HEK293T (cell line): ENCODE data around the gene NT5DC1.

Experiments used
- BHLHE40 ChIP-seq: fragments of 450-650 bp; IDR thresholded peaks from 2 replicates; pipeline ENCODE4 v1.6.1; 2016; ENCODE audit warnings: mild to moderate bottlenecking, moderate library complexity, borderline replicate concordance
- ELF4 ChIP-seq: fragments of 450-650 bp; IDR thresholded peaks from 2 replicates; pipeline ENCODE4 v1.6.1; 2017; ENCODE audit warnings: antibody characterized with exemption
- HDGF ChIP-seq: fragments of 450-650 bp; IDR thresholded peaks from 2 replicates; pipeline ENCODE4 v1.6.1; 2017; ENCODE audit warnings: antibody characterized with exemption, borderline replicate concordance
- L3MBTL2 ChIP-seq: fragments of 450-650 bp; conservative IDR thresholded peaks from 2 replicates; pipeline ENCODE4 v1.6.1; 2016; ENCODE audit warnings: mild to moderate bottlenecking
- NFRKB ChIP-seq: fragments of 450-650 bp; IDR thresholded peaks from 2 replicates; pipeline ENCODE4 v1.6.1; 2016; ENCODE audit warnings: mild to moderate bottlenecking, moderate library complexity
- SP1 ChIP-seq: fragments of 450-650 bp; IDR thresholded peaks from 2 replicates; pipeline ENCODE4 v1.6.1; 2017
- TARDBP ChIP-seq: fragments of 450-650 bp; IDR thresholded peaks from 2 replicates; pipeline ENCODE4 v1.6.1; 2016
- ZNF384 ChIP-seq: fragments of 450-650 bp; IDR thresholded peaks from 2 replicates; pipeline ENCODE4 v1.6.1; 2016
- TF ChIP-seq, protein P1 (sequence below): fragments of 450-650 bp; IDR thresholded peaks from 2 replicates; pipeline ENCODE4 v1.6.1; 2016

DNA sequence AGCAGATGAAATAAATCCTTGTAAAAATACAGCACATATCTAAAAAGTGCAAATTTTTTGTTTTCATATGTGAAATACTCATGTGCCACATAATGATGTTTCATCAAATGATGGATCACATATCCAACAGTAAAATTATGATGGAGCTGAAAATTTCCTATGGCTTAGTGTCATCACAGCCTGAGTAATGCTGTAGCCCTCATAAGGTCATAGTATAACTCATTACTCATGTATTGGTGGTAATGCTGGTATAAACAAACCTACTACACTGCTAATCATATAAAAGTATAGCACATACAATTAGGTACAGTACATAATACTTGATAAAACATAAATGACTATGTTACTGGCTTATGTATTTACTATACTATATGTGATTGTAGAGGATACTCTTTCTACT is 166.2 kb downstream of the NT5DC1 start:
- no peak for TF ChIP-seq ELF4
- no peak for TF ChIP-seq NFRKB
- TF ChIP-seq ZNF384, result no peak
- TF ChIP-seq BHLHE40, result no peak
- no peak for TF ChIP-seq L3MBTL2
- no peak for TF ChIP-seq SP1
- no peak for TF ChIP-seq TARDBP
- TF ChIP-seq HDGF, result no peak
- TF ChIP-seq, protein P1, sequence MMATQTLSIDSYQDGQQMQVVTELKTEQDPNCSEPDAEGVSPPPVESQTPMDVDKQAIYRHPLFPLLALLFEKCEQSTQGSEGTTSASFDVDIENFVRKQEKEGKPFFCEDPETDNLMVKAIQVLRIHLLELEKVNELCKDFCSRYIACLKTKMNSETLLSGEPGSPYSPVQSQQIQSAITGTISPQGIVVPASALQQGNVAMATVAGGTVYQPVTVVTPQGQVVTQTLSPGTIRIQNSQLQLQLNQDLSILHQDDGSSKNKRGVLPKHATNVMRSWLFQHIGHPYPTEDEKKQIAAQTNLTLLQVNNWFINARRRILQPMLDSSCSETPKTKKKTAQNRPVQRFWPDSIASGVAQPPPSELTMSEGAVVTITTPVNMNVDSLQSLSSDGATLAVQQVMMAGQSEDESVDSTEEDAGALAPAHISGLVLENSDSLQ, result no peak
